HEK293 (cell line): ENCODE measurements around the gene CCDC61.

Experiments used
- CTCF ChIA-PET: fragments of 350-600 bp; formaldehyde crosslinking; extraction: SDS; loops from one replicate; lab custom pipeline; 2021; ENCODE audit warnings: antibody characterized with exemption; lab: Yijun Ruan, JAX
- POLR2A ChIA-PET: fragments of 300-600 bp; formaldehyde crosslinking; extraction: SDS; loops from one replicate; lab custom pipeline; 2020; ENCODE audit warnings: antibody characterized with exemption, inconsistent platforms; lab: Yijun Ruan, JAX
- H3K27ac ChIP-seq: fragments of 200-500 bp; sonication (Bioruptor generic); 2 replicates; pipeline ENCODE4 v1.5.1; 2014; ENCODE audit warnings: low read depth, low read length, control low read depth, inconsistent platforms; ENCODE audit errors: extremely low read depth
- H3K36me3 ChIP-seq, 2 experiments: fragments of 200-500 bp in 1 of 2; sonication (Bioruptor generic) in 1 of 2; 1 replicate in 1 of 2; 2 replicates in 1 of 2; pipeline ENCODE4 v1.5.1; 2014 to 2017; ENCODE audit warnings: inconsistent platforms in 2 of 2, low read length in 2 of 2; ENCODE audit not compliant: control insufficient read depth in 2 of 2, insufficient read depth in 1 of 2
- H3K4me1 ChIP-seq: fragments of 200-500 bp; sonication (Bioruptor generic); 2 replicates; pipeline ENCODE4 v1.5.1; 2014; ENCODE audit warnings: mild to moderate bottlenecking, low read length, inconsistent platforms; ENCODE audit not compliant: control insufficient read depth, insufficient read depth
- H3K4me3 ChIP-seq: 2 replicates; pipeline ENCODE4 v1.5.1; 2011; ENCODE audit warnings: low read depth, mild to moderate bottlenecking, control low read depth, low read length, moderate library complexity
- H3K9me3 ChIP-seq: fragments of 200-500 bp; sonication (Bioruptor generic); 2 replicates; pipeline ENCODE4 v1.5.1; 2014; ENCODE audit warnings: low read depth, low read length, inconsistent platforms; ENCODE audit not compliant: control insufficient read depth, insufficient read depth
- CTCF ChIP-seq: fragments of 450-650 bp; formaldehyde crosslinking; IDR thresholded peaks from 2 replicates; pipeline ENCODE4 v1.5.1; 2016; ENCODE audit warnings: missing biosample characterization, missing genetic modification characterization
- GLI2 ChIP-seq: fragments of 450-650 bp; formaldehyde crosslinking; IDR thresholded peaks from 2 replicates; pipeline ENCODE4; 2017; ENCODE audit warnings: missing biosample characterization, missing genetic modification characterization, low read depth, borderline replicate concordance
- KLF1 ChIP-seq: fragments of 450-650 bp; formaldehyde crosslinking; IDR thresholded peaks from 2 replicates; pipeline ENCODE4 v1.5.1; 2016; ENCODE audit warnings: missing biosample characterization, missing genetic modification characterization
- KLF16 ChIP-seq: fragments of 450-650 bp; formaldehyde crosslinking; IDR thresholded peaks from 2 replicates; pipeline ENCODE4 v1.5.1; 2017; ENCODE audit warnings: missing biosample characterization, missing genetic modification characterization
- PATZ1 ChIP-seq: fragments of 450-650 bp; formaldehyde crosslinking; IDR thresholded peaks from 2 replicates; pipeline ENCODE4 v1.5.1; 2016; ENCODE audit warnings: missing biosample characterization, missing genetic modification characterization
- PRDM4 ChIP-seq: fragments of 450-650 bp; formaldehyde crosslinking; IDR thresholded peaks from 2 replicates; pipeline ENCODE4 v1.5.1; 2017; ENCODE audit warnings: missing biosample characterization, missing genetic modification characterization
- SP3 ChIP-seq: fragments of 450-650 bp; formaldehyde crosslinking; IDR thresholded peaks from 2 replicates; pipeline ENCODE4 v1.5.1; 2016; ENCODE audit warnings: missing biosample characterization, missing genetic modification characterization
- ZBTB1 ChIP-seq: fragments of 450-650 bp; formaldehyde crosslinking; IDR thresholded peaks from 2 replicates; pipeline ENCODE4 v1.5.1; 2016; ENCODE audit warnings: missing biosample characterization, missing genetic modification characterization
- ZBTB6 ChIP-seq: fragments of 450-650 bp; formaldehyde crosslinking; IDR thresholded peaks from 2 replicates; pipeline ENCODE4 v1.5.1; 2017; ENCODE audit warnings: missing biosample characterization, missing genetic modification characterization
- ZBTB8A ChIP-seq: fragments of 450-650 bp; formaldehyde crosslinking; IDR thresholded peaks from 2 replicates; pipeline ENCODE4 v1.5.1; 2016; ENCODE audit warnings: missing biosample characterization, missing genetic modification characterization
- ZNF24 ChIP-seq: fragments of 450-650 bp; formaldehyde crosslinking; IDR thresholded peaks from 2 replicates; pipeline ENCODE4 v1.5.1; 2016; ENCODE audit warnings: missing biosample characterization, missing genetic modification characterization
- ZNF248 ChIP-seq: fragments of 450-650 bp; formaldehyde crosslinking; IDR thresholded peaks from 2 replicates; pipeline ENCODE4 v1.5.1; 2017; ENCODE audit warnings: missing biosample characterization, missing genetic modification characterization
- ZNF366 ChIP-seq: fragments of 450-650 bp; formaldehyde crosslinking; conservative IDR thresholded peaks from 2 replicates; pipeline ENCODE4 v1.5.1; 2016; ENCODE audit warnings: missing biosample characterization, missing genetic modification characterization
- ZSCAN16 ChIP-seq: fragments of 450-650 bp; formaldehyde crosslinking; IDR thresholded peaks from 2 replicates; pipeline ENCODE4 v1.5.1; 2016; ENCODE audit warnings: missing biosample characterization, missing genetic modification characterization
- ZSCAN30 ChIP-seq: fragments of 450-650 bp; IDR thresholded peaks from 2 replicates; pipeline ENCODE4 v1.5.1; 2018; ENCODE audit warnings: missing biosample characterization, mild to moderate bottlenecking, missing genetic modification characterization, moderate library complexity

The CCDC61 gene

GRCh38 chr19:46016426-46017094, 21.3 kb downstream of the CCDC61 start:
- no peaks in the 10 kb centered on the region for H3K9me3 ChIP-seq
- H3K4me1 ChIP-seq = no peaks in the 10 kb centered on the region; the same call in 1 of the 2 replicates
- H3K36me3 ChIP-seq = no peaks in the 10 kb centered on the region; a peak in 1 of 3 replicates
- ChIA-PET POLR2A (interaction anchor here (0.5 to 1.6 kb wide), 6 partner anchors 21 to 256 kb away, joined by 3 to 7 read pairs (median 6); partner anchors contain the start of genes CCDC61 and MYPOP), CTCF (interaction anchor here (0.6 to 21.8 kb wide), 21 partner anchors 11 to 802 kb away, joined by 3 to 625 read pairs (median 3); partner anchors contain the start of gene CCDC61)
- 0 out of 2 replicates have a peak, but pooled peaks have one; percentile 16 for TF ChIP-seq KLF16
- peak; percentile 33; the same call in 1 of the 2 replicates for TF ChIP-seq CTCF (tag by site-specific recombination)
- TF ChIP-seq PATZ1 (tag by site-specific recombination) = 0 out of 2 replicates have a peak, but pooled peaks have one; percentile 35
- peak; percentile 59; the same call in 1 of the 2 replicates for TF ChIP-seq ZSCAN30 (tag by site-specific recombination)
- peak; percentile 64 for TF ChIP-seq KLF1 (tag by site-specific recombination)
- no peak for TF ChIP-seq GLI2 (tag by site-specific recombination)
- TF ChIP-seq ZBTB8A = no peak
- peak; percentile 51 for TF ChIP-seq SP3
- H3K27ac ChIP-seq = no peak overlapping the region
- peak overlapping the region; percentile 35 for H3K4me3 ChIP-seq

- POLR2A ChIA-PET = interaction anchor here (0.9 to 1.6 kb wide), 5 partner anchors 22 to 248 kb away, joined by 3 to 7 read pairs (median 7); partner anchors contain the start of genes CCDC61 and MYPOP
- Histone ChIP-seq H3K4me3 (no peak overlapping the region), H3K9me3 (no peaks in the 10 kb centered on the region), H3K27ac (no peak overlapping the region), H3K36me3 (no peaks in the 10 kb centered on the region; a peak in 1 of 3 replicates), H3K4me1 (no peaks in the 10 kb centered on the region; the same call in 1 of the 2 replicates)
- TF ChIP-seq ZSCAN16 = no peak
- TF ChIP-seq ZBTB6 (tag by site-specific recombination) = peak; percentile 26; the same call in 1 of the 2 replicates
- TF ChIP-seq ZNF24 (tag by site-specific recombination) = no peak
- TF ChIP-seq ZNF248 (tag by site-specific recombination) = no peak
- TF ChIP-seq ZNF366 (tag by site-specific recombination) = no peak
- no peak for TF ChIP-seq ZBTB1 (tag by site-specific recombination)
- peak; percentile 98 for TF ChIP-seq PRDM4
- CTCF ChIA-PET = interaction anchor here (0.6 to 21.8 kb wide), 23 partner anchors 10 to 801 kb away, joined by 3 to 625 read pairs (median 4); partner anchors contain the start of genes CCDC61, IGFL4 and SYMPK
Observed at GRCh38 chr19:46017095-46017429, 21.8 kb downstream of the CCDC61 start.
